ENCODE data around the gene TFAP2C. TPM values are rescaled to one million over a fixed set of nuclear protein-coding genes. Genes with fewer than 3 reads are reported as not detected.

The TFAP2C gene
- total and polyA plus RNA-seq, 4 donors = 2.6 to 6.3 (median 4.5) TPM

- WGBS, 2 donors = 85 to 86% methylated on average over 1 of the region's 1 CpG
- Histone ChIP-seq H3K36me3 (ENCODE audit: control insufficient read depth in 4 of 4, insufficient read depth in 4 of 4, low read length in 4 of 4) (no peaks in the 10 kb centered on the region), H3K27ac (ENCODE audit: low read depth in 1 of 2, low read length in 1 of 2) (no peak overlapping the region), H3K4me1 (ENCODE audit: control insufficient read depth in 5 of 5, insufficient read depth in 5 of 5, low read length in 5 of 5) (no peaks in the 10 kb centered on the region), H3K4me3 (no peak overlapping the region), H3K9me3 (ENCODE audit: control insufficient read depth in 4 of 4, insufficient read depth in 3 of 4, low read length in 3 of 4) (no peaks in the 10 kb centered on the region), H3K9ac (ENCODE audit: insufficient read depth in 1 of 2, low read length in 2 of 2) (no peak overlapping the region), H3K27me3 (ENCODE audit: control insufficient read depth in 3 of 3, insufficient read depth in 3 of 3, low read length in 2 of 3) (no peaks in the 10 kb centered on the region)
- TF ChIP-seq CTCF (IDR thresholded peaks at IDR 0.05; ENCODE audit: control extremely low read depth, extremely low read depth) = no peak
- DNase-seq = no peak
- no peak for ATAC-seq (ENCODE audit: insufficient read depth, low FRiP score)
Observed at GRCh38 chr20:56664796-56665195, 35.7 kb downstream of the TFAP2C start.

- DNase-seq = no peak
- no peak overlapping the region for H3K9ac ChIP-seq (ENCODE audit: insufficient read depth in 1 of 2, low read length in 2 of 2)
- WGBS, 2 donors = 87 to 90% methylated on average over 12 of the region's 12 CpGs
- H3K27ac ChIP-seq (ENCODE audit: low read depth in 1 of 2, low read length in 1 of 2) = no peak overlapping the region
- H3K36me3 ChIP-seq (ENCODE audit: control insufficient read depth in 4 of 4, insufficient read depth in 4 of 4, low read length in 4 of 4) = no peaks in the 10 kb centered on the region
- H3K4me1 ChIP-seq (ENCODE audit: control insufficient read depth in 5 of 5, insufficient read depth in 5 of 5, low read length in 5 of 5) = no peaks in the 10 kb centered on the region
- H3K27me3 ChIP-seq (ENCODE audit: control insufficient read depth in 3 of 3, insufficient read depth in 3 of 3, low read length in 2 of 3) = no peaks in the 10 kb centered on the region
- no peak overlapping the region for H3K4me3 ChIP-seq
- no peak for ATAC-seq (ENCODE audit: insufficient read depth, low FRiP score)
- H3K9me3 ChIP-seq (ENCODE audit: control insufficient read depth in 4 of 4, insufficient read depth in 3 of 4, low read length in 3 of 4) = no peaks in the 10 kb centered on the region
- TF ChIP-seq CTCF (IDR thresholded peaks at IDR 0.05; ENCODE audit: control extremely low read depth, extremely low read depth) = no peak
Observed at GRCh38 chr20:56665806-56666205, 36.7 kb downstream of the TFAP2C start.

GRCh38 chr20:56673450-56673849 lies 44.3 kb downstream of the TFAP2C start:
- WGBS, 2 donors = 86 to 87% methylated on average over 5 of the region's 5 CpGs
- TF ChIP-seq CTCF (IDR thresholded peaks at IDR 0.05; ENCODE audit: control extremely low read depth, extremely low read depth) = no peak
- no peaks in the 10 kb centered on the region for H3K4me1 ChIP-seq (ENCODE audit: control insufficient read depth in 5 of 5, insufficient read depth in 5 of 5, low read length in 5 of 5)

GRCh38 chr20:56676001-56676400 lies 46.9 kb downstream of the TFAP2C start:
- H3K4me1 ChIP-seq (ENCODE audit: control insufficient read depth in 5 of 5, insufficient read depth in 5 of 5, low read length in 5 of 5) = no peaks in the 10 kb centered on the region
- no peaks in the 10 kb centered on the region for H3K36me3 ChIP-seq (ENCODE audit: control insufficient read depth in 4 of 4, insufficient read depth in 4 of 4, low read length in 4 of 4)
- H3K27ac ChIP-seq (ENCODE audit: low read depth in 1 of 2, low read length in 1 of 2) = no peak overlapping the region
- no peaks in the 10 kb centered on the region for H3K9me3 ChIP-seq (ENCODE audit: control insufficient read depth in 4 of 4, insufficient read depth in 3 of 4, low read length in 3 of 4)
- no peak for DNase-seq
- ATAC-seq (ENCODE audit: insufficient read depth, low FRiP score) = no peak
- no peak overlapping the region for H3K9ac ChIP-seq (ENCODE audit: insufficient read depth in 1 of 2, low read length in 2 of 2)
- 80 to 85% methylated on average over 12 of the region's 12 CpGs for WGBS, 2 donors
- no peak for TF ChIP-seq CTCF (IDR thresholded peaks at IDR 0.05; ENCODE audit: control extremely low read depth, extremely low read depth)
- no peak overlapping the region for H3K4me3 ChIP-seq
- peaks cover 0 to 3% (median 0%) of the 10 kb centered on the region in 3 donors for H3K27me3 ChIP-seq (ENCODE audit: control insufficient read depth in 3 of 3, insufficient read depth in 3 of 3, low read length in 2 of 3)

More at GRCh38 chr20:56673450-56673849, 44.3 kb downstream of the TFAP2C start:
- Histone ChIP-seq H3K9ac (ENCODE audit: insufficient read depth in 1 of 2, low read length in 2 of 2) (no peak overlapping the region), H3K4me3 (no peak overlapping the region), H3K9me3 (ENCODE audit: control insufficient read depth in 4 of 4, insufficient read depth in 3 of 4, low read length in 3 of 4) (no peaks in the 10 kb centered on the region), H3K36me3 (ENCODE audit: control insufficient read depth in 4 of 4, insufficient read depth in 4 of 4, low read length in 4 of 4) (no peaks in the 10 kb centered on the region), H3K27me3 (ENCODE audit: control insufficient read depth in 3 of 3, insufficient read depth in 3 of 3, low read length in 2 of 3) (no peaks in the 10 kb centered on the region), H3K27ac (ENCODE audit: low read depth in 1 of 2, low read length in 1 of 2) (no peak overlapping the region)
- ATAC-seq (ENCODE audit: insufficient read depth, low FRiP score) = no peak
- no peak for DNase-seq
